Gastrocnemius medialis (tissue), 4 donors: Measurements from ENCODE around the gene CNPY3.
"Not testable (repeated sequence)": the region's sequence is repeated elsewhere in the genome, so short reads cannot be mapped to it uniquely, and the experiment has no call there.

Experiments
- CTCF ChIP-seq, 5 experiments: fragments of 450-650 bp in 3 of 5; fragments of 200-600 bp in 2 of 5; sonication (generic) in 2 of 5; IDR thresholded peaks in 4 of 5; conservative IDR thresholded peaks in 1 of 5; 1 replicate in 4 of 5; 2 replicates in 1 of 5; pipeline ENCODE4 v1.5.1; 2016 to 2019; ENCODE audit warnings: antibody characterized with exemption in 5 of 5, mild to moderate bottlenecking in 3 of 5, moderate library complexity in 3 of 5
- POLR2A ChIP-seq, 2 donors: fragments of 450-650 bp; IDR thresholded peaks; one replicate each; pipeline ENCODE4 v1.6.1; 2017; ENCODE audit warnings: antibody characterized with exemption in 2 of 2, mild to moderate bottlenecking in 2 of 2, moderate library complexity in 2 of 2

DNA sequence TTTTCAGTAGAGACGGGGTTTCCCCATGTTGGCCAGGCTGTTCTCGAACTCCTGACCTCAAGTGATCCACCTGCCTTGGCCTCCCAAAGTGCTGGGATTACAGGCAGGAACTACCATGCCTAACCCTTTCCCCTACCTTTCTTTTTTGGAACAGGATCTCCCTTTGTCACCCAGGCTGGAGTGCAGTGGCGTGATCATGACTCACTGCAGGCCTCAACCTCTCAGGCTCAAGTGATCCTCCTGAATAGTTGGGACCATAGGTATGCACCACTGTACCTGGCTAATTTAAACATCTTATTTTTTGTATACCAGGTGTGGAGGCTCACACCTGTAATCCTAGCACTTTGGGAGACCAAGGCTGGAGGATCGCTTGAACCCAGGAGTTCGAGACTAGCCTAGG lies 12.1 kb downstream of the CNPY3 start:
- not testable (repeated sequence) for TF ChIP-seq CTCF (IDR thresholded peaks at IDR 0.05 in 4 of 5, conservative IDR thresholded peaks at IDR 0.05 in 1 of 5); POLR2A (IDR thresholded peaks at IDR 0.05)
